Breast epithelium (tissue), 4 donors: ENCODE results near the gene PANK3. TPM values are rescaled to one million over a fixed set of nuclear protein-coding genes. Genes with fewer than 3 reads are reported as not detected.

Experiments
- DNase-seq, 2 donors: peaks; one replicate each; pipeline ENCODE4 v3.0.0-alpha.2; 2019; ENCODE audit warnings: low spot score in 2 of 2
- H3K27ac ChIP-seq, 2 donors: fragments of 200-600 bp; sonication (generic) in 1 of 2; one replicate each; pipeline ENCODE4 v1.5.1; 2016 to 2019; ENCODE audit warnings: mild to moderate bottlenecking in 1 of 2
- H3K27me3 ChIP-seq, 2 donors: fragments of 200-600 bp; sonication (generic) in 1 of 2; one replicate each; pipeline versions ENCODE4 v1.5.1 to v1.6.0; 2017 to 2019; ENCODE audit warnings: control low read depth in 1 of 2, mild to moderate bottlenecking in 1 of 2
- H3K36me3 ChIP-seq: fragments of 200-600 bp; one replicate; pipeline ENCODE4 v1.5.1; 2019
- H3K4me1 ChIP-seq, 2 donors: fragments of 200-600 bp; sonication (generic); one replicate each; pipeline ENCODE4 v1.5.1; 2016 to 2019; ENCODE audit warnings: control low read depth in 1 of 2
- H3K4me3 ChIP-seq, 3 donors: fragments of 200-600 bp; sonication (generic); 1 replicate in 2 of 3; 2 replicates in 1 of 3; pipeline ENCODE4 v1.5.1; 2016 to 2019; ENCODE audit warnings: mild to moderate bottlenecking in 3 of 3, moderate library complexity in 2 of 3
- H3K9me3 ChIP-seq, 2 donors: fragments of 200-600 bp; sonication (generic) in 1 of 2; one replicate each; pipeline ENCODE4 v1.5.1; 2016 to 2019; ENCODE audit warnings: control low read depth in 1 of 2
- POLR2A ChIP-seq: fragments of 450-650 bp; IDR thresholded peaks from one replicate; pipeline ENCODE4 v1.6.1; 2016; ENCODE audit warnings: antibody characterized with exemption, mild to moderate bottlenecking, moderate library complexity
- POLR2AphosphoS5 ChIP-seq, 3 donors: sonication (generic); formaldehyde crosslinking; IDR thresholded peaks; one replicate each; pipeline ENCODE4 v1.6.1; 2017; ENCODE audit warnings: antibody characterized with exemption in 3 of 3
- intact Hi-C: fragments of 100-400 bp; cut with DNase I; formaldehyde crosslinking; loops from one replicate; pipeline ENCODE4 v1.15.1; 2023; ENCODE audit warnings: low total_unique reads
- total RNA-seq, 3 donors: library from RNA; depleted of rRNA; stranded (reverse); fragments of >200 nt; gene quantifications; one replicate each; pipeline ENCODE4 v1.1.0, GENCODE V29; 2016
- TF ChIP-seq, protein P1 (sequence below), 3 donors: fragments of 450-650 bp; IDR thresholded peaks; one replicate each; pipeline ENCODE4 v1.5.1; 2016 to 2017; ENCODE audit warnings: antibody characterized with exemption in 3 of 3, mild to moderate bottlenecking in 3 of 3, moderate library complexity in 3 of 3

PANK3 gene
- total RNA-seq, 3 donors from 2014 or later, result 29.9 to 56.1 (median 41.0) TPM

DNA sequence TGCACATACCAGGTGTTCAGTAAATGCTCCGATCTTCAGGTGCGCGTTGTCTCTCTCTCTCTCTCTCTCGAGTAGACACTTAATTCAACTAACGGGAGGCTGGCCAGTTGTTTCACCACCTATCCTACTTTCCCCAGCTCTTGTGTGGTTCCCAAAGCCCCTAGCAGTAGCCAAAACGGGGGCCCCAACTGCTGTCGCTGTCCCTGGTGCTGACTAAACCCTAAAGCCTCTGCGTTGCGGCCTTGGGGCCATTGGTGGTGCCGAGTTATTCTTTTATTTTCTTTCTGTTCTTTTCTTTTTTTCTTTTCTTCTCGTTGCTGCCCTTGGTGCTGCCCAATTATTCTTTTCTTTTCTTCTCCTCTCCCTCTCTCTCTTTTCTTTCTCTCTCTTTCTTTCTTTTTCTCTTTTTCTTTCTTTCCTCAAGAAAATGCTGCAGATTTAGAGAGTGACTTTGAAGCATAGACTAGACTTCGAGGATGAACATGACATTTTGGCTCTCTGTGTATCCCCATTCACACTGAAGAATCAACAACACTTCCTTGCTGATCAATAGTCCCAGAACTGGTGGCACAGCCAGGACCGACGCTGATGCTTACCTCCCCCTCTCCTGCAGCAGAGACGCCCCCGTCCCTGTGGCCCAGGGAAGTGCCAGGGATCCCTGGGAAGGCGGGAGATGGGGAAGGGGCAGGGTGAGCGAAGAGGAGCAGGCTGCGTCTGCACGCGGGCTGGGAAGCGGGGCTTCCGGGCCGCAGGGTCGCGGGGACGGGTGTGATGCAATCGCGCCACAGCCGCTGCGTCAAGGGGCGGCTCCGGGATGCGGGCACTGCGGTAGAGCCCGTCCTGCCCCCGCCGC, 50.4 kb downstream of the PANK3 start, which contains the start of gene FBLL1:
Gene FBLL1 (plus strand): TSS at position 785 of the 853 bp plus-strand sequence. CDS start 200 bp downstream, outside the sequence.
- intact Hi-C loops, result no loop called here
- no peaks in the 10 kb centered on the region for H3K36me3 ChIP-seq
- peaks cover 0 to 4% of the 10 kb centered on the region in 2 donors for H3K27me3 ChIP-seq
- H3K9me3 ChIP-seq, result peaks cover 0 to 5% of the 10 kb centered on the region in 2 donors
- H3K4me3 ChIP-seq, result peak within 1 kb of the TSS; percentile 40 to 76 (median 60)
- no peak for DNase-seq
- TF ChIP-seq, protein P1, sequence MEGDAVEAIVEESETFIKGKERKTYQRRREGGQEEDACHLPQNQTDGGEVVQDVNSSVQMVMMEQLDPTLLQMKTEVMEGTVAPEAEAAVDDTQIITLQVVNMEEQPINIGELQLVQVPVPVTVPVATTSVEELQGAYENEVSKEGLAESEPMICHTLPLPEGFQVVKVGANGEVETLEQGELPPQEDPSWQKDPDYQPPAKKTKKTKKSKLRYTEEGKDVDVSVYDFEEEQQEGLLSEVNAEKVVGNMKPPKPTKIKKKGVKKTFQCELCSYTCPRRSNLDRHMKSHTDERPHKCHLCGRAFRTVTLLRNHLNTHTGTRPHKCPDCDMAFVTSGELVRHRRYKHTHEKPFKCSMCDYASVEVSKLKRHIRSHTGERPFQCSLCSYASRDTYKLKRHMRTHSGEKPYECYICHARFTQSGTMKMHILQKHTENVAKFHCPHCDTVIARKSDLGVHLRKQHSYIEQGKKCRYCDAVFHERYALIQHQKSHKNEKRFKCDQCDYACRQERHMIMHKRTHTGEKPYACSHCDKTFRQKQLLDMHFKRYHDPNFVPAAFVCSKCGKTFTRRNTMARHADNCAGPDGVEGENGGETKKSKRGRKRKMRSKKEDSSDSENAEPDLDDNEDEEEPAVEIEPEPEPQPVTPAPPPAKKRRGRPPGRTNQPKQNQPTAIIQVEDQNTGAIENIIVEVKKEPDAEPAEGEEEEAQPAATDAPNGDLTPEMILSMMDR (IDR thresholded peaks at IDR 0.05), result no peak
- TF ChIP-seq POLR2A (no peak), POLR2AphosphoS5 (IDR thresholded peaks at IDR 0.05) (no peak)
- H3K4me1 ChIP-seq, result no peaks in the 10 kb centered on the region
- H3K27ac ChIP-seq, result no peak within 1 kb of the TSS

DNA sequence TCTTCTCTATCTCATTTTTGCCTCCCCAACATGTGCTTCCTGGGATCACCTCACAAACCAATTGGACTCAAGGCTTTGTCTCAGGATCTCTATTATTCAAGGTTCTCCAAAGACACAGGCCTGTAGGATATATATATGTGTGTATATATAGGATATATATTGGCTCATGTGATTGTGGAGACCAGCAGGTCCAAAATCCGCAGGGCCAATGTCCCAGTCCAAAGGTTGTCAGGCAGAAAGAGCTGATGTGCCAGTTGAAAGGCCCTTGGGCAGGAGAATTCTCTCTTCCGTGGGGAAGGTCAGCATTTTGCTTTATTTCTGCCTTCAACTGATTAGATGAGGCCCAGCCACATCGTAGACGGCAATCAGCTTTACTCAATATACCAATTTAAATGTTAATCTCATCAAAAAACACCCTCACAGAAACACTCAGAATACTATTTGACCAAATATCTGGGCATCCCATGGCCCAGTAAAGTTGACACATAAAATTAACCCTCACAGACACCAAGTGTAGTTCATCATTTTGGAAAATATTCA, 51.3 kb downstream of the PANK3 start:
- intact Hi-C loops, result no loop called here

DNA sequence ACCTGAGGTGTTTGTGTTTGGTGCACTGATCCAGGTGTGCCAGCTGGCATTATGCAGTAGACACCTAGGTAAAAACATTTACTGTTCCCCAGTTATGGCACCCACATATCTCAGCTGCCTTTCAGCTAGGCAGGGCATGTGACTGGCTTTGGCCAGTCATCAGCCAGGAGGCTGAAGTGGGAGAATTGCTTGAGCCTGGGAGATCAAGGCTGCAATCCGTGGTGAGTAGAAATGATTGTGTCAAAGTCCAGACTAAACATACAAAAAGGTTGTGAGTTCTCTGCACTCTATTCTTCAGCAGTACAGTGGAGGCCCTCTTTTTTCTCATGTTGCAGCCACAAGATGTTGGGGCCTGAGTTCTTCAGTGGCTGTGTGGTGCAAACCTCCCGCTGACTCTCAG, 53.3 kb downstream of the PANK3 start:
- H3K4me1 ChIP-seq, result no peaks in the 10 kb centered on the region
- H3K9me3 ChIP-seq, result peaks cover 0 to 5% of the 10 kb centered on the region in 2 donors
- no peaks in the 10 kb centered on the region for H3K36me3 ChIP-seq
- H3K27me3 ChIP-seq, result peaks cover 0 to 4% of the 10 kb centered on the region in 2 donors
- intact Hi-C loops, result no loop called here
- H3K4me3 ChIP-seq, result no peak overlapping the region
- H3K27ac ChIP-seq, result no peak overlapping the region
- no peak for DNase-seq
- no peak for TF ChIP-seq POLR2A
- no peak for TF ChIP-seq POLR2AphosphoS5 (IDR thresholded peaks at IDR 0.05)
- TF ChIP-seq, protein P1 (IDR thresholded peaks at IDR 0.05), result no peak

More for the DNA sequence above, 51.3 kb downstream of the PANK3 start:
- Histone ChIP-seq H3K9me3 (peaks cover 0 to 5% of the 10 kb centered on the region in 2 donors), H3K27ac (no peak overlapping the region), H3K36me3 (no peaks in the 10 kb centered on the region), H3K4me3 (no peak overlapping the region), H3K27me3 (peaks cover 0 to 4% of the 10 kb centered on the region in 2 donors), H3K4me1 (no peaks in the 10 kb centered on the region)
- no peak for DNase-seq
- TF ChIP-seq POLR2AphosphoS5 (IDR thresholded peaks at IDR 0.05) (no peak), POLR2A (no peak)
- TF ChIP-seq, protein P1 (IDR thresholded peaks at IDR 0.05), result no peak

DNA sequence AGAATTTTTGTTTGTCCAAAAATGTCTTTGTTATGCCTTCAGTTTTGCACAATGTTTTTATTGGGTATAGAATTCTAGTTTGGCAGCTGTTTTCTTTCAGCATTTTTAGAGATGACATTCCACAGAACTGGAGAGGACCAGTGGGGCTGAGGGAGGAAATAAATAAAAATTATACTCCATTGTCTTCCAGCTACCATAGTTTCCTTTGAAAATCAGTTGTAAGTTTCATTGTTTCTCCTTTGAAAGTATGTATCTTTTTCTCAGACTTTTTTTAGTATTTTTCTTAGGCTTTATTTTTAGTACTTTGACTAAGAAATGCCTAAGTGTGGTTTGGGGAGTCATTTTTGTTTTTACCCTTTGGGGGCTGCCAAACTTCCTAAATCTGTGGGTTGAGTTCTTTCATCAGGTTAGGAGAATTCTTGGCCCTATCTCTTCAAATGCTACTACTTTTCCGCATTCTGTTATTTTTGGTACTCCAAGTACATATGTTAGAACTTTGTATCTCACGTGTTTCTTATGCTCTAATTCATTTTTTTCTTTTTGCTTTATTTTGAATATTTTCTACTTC, 65.2 kb downstream of the PANK3 start:
- no peak for DNase-seq
- no peak for TF ChIP-seq POLR2AphosphoS5 (IDR thresholded peaks at IDR 0.05)
- TF ChIP-seq, protein P1 (IDR thresholded peaks at IDR 0.05), result no peak
- TF ChIP-seq POLR2A, result no peak
- Histone ChIP-seq H3K27ac (no peak overlapping the region), H3K36me3 (peaks cover 12% of the 10 kb centered on the region), H3K4me3 (no peak overlapping the region), H3K9me3 (peaks cover 5 to 6% of the 10 kb centered on the region in 2 donors), H3K27me3 (no peaks in the 10 kb centered on the region), H3K4me1 (no peaks in the 10 kb centered on the region)
- intact Hi-C loops, result no loop called here
